Hepatic stellate cell (primary cell): ENCODE data around the gene TRMT6.

ENCODE experiments used
- DNase-seq: peaks from one replicate; pipeline ENCODE4 v3.0.0; 2011; ENCODE audit warnings: low spot score

The TRMT6 gene

GRCh38 chr20:5947276-5947675, 3.1 kb downstream of the TRMT6 start:
- DNase-seq: no peak

DNA sequence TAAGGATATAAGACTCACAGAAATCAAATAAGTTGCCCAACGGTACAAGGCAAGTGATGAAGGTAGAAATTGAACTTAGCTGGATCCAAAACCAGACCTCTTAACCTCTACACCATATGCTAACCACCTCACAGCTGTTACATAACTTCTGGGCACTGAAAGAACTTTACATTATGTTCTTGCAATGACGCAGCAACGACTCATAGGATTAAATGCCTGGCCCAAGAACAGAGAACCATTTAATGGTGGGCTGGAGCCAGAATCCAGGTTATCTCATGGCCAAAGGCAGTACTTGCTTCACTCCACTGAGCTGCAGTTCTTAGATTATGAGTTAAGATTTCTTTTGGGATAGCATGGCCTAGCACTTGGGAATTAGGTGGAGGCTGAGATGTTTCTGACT, 4.4 kb downstream of the TRMT6 start:
- no peak for DNase-seq

- DNase-seq: no peak
Observed at GRCh38 chr20:5938456-5939029, 11.8 kb downstream of the TRMT6 start.

- no peak for DNase-seq
Observed at GRCh38 chr20:5936238-5936637, 14.1 kb downstream of the TRMT6 start.

DNA sequence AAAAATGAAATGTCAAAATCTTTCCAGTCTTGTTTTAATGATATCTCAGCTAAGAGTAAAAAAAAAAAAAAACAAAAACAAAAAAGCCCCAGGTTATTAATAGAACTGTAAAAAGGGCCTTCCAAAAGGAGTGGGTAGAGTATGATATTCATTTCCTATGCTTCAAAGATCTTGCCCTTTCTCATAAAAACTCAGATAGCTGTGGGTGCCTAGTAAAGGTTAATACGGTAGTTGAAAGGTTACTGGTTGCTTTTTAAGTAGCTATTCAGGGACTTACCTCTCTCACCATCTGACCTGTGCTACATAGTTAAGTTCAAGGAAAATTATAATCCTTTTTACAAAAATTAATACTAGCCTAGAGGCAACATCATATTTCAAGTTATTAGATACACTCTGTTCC, 14.9 kb downstream of the TRMT6 start:
- no peak for DNase-seq

DNA sequence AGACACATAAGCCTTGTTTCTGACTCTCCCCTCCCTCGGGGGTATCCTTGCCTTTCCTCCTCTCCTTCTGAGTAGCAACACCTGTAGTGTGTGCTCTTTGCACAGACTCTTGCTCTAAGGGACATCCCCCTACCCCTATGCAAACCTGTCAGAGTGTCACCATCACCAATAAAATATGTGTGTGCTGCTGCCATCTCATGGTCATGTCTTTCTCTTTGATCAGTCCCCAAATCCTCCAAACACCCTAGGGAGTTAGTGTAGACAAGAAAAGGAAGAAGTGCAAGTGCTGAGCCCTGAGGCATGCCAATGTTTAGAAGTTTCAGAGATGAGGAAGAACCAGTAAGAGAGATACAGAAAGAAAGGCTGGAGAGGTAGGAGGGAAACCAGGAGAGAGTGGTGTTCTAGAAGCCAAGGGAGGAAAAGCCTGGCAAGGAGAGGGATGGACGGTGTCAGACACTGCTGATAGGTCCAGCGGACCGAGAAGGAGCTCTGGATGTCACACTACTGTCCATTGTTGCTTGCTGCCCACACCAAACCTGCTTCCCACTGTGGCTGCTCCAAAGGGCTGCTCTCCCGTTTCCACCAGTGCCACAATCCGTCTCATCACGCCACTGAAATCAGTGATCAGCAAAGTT, 16.4 kb downstream of the TRMT6 start:
- DNase-seq: peak; percentile 12

- DNase-seq: no peak
Observed at GRCh38 chr20:5932796-5933195, 17.5 kb downstream of the TRMT6 start.

- DNase-seq: no peak
Observed at GRCh38 chr20:5931411-5931810, 18.9 kb downstream of the TRMT6 start.

GRCh38 chr20:5928836-5929715, 21.3 kb downstream of the TRMT6 start:
- no peak for DNase-seq

- no peak for DNase-seq
Observed at GRCh38 chr20:5927749-5928462, 22.4 kb downstream of the TRMT6 start.

DNA sequence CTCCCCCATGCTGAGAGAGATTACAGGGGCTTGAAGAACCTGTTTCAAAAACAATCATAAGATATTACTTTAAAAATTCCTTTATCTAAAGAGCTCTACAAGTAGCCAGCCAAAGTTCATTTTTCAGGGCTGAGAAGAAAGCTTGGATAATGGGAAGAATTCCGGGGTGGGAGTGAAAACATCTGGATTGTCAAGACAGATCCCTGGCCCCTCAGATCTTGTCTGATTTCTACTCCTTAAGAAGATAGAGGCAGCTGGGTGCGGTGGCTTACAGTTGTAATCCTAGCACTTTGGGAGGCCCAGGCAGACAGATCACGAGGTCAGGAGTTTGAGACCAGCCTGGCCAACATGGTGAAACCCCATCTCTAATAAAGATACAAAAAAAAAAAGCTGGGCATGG, 24.8 kb downstream of the TRMT6 start:
- DNase-seq: no peak

GRCh38 chr20:5923493-5923892, 26.8 kb downstream of the TRMT6 start:
- no peak for DNase-seq

GRCh38 chr20:5920581-5920980, 29.8 kb downstream of the TRMT6 start:
- DNase-seq: no peak

DNA sequence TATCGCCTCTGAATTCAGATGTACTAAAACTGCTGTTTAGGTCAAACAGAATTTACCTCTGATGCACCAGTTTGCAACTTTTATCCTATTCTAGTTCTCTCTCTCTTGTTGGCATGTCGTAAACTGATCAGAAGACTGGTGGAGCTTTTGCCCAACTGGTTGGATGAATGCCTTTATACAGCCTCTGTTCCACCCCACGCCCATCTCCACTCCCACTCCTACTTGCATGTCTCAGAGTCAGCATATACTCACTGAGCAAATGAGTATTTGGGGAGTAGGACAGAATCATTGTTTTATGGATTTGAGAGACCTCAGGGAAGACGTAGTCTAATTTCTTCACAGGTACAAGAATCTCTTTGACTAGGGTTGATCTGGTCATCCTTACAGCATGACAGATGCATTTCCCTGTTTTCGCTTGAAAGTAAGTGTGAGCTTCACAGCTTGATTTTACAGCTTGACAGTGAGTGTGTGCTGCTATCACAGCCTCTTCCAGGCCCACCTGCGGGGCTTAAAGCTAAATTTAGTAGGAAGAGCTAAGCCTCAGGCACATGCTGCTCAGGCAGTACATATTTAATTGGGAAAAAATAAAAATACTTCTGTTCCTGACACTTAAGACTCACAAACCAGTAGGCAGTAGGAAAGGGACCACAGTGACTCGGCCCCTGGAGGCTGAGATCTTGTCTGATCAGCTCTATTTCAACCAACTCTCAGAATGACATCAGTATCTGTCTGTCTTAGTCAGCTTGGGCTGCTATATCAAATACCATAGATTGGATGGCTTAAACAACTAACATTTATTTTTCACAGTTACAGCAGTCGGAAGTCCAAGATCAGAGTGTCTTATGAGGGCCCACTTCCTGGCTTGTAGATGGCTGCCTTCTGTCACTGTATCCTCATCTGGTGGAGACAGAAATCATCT, 30.4 kb downstream of the TRMT6 start:
- no peak for DNase-seq

GRCh38 chr20:5918856-5919625, 31.3 kb downstream of the TRMT6 start:
- DNase-seq: peak; percentile 10

DNA sequence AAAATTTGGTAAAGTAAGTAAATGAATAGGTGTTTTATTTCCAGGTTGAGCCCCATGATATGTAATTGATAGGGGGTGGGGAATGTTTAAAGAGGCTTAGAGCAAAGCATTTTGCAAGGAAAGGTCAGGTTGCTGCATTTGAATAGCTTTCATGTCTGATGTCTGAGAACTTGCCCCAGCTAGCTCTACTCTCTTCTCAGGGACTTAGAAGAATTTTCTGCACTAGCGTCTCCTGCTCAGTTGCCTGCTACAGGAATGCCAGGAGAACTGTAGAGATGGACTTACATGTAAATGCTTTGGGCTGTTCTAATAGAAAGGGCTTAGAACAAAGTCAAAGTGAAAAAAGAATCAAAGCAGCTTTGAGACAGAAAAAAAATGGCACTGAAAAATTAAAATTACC, 35.5 kb downstream of the TRMT6 start:
- no peak for DNase-seq

- DNase-seq: no peak
Observed at GRCh38 chr20:5913166-5913565, 37.2 kb downstream of the TRMT6 start.

DNA sequence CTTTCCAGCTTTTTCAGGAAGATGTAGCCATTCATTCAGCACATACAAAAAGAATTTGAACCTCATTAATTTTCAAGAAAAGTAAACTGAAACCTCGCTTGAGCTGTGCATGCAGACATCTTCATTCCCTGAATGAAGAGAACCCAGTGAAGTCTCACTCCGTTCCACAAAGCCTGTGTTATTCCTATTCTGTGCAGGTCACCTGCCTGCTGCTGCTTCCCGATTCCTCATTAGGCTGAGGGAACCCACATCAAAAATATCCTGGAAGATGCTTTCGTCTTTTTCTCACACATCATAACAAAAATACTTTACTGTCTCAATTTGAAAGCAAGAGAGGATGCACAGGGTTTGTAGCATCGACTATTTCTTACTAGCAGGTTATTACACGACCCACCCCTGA, 40.1 kb downstream of the TRMT6 start:
- no peak for DNase-seq

GRCh38 chr20:5908981-5909380, 41.4 kb downstream of the TRMT6 start:
- DNase-seq: no peak

GRCh38 chr20:5900908-5901307, 49.4 kb downstream of the TRMT6 start:
- no peak for DNase-seq

DNA sequence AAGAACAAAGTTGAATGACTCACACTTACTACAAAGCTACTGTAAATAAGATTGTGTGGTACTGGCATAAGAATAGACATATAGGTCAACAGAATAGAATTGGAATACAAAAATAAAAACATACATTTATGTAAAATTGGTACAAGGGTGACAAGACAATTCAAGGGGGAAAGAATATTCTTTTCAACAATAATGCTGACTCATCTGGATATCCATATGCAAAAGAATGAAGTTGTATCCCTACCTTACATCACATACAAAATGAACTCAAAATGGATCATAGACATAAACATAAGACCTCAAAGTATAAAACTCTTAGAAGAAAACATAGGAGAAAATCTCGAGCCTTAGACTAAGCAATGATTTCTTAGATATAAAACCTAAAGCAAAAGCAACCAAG, 50.9 kb downstream of the TRMT6 start:
- DNase-seq: no peak
